ENCODE results near the gene HEPHL1.

HEPHL1 gene

DNA sequence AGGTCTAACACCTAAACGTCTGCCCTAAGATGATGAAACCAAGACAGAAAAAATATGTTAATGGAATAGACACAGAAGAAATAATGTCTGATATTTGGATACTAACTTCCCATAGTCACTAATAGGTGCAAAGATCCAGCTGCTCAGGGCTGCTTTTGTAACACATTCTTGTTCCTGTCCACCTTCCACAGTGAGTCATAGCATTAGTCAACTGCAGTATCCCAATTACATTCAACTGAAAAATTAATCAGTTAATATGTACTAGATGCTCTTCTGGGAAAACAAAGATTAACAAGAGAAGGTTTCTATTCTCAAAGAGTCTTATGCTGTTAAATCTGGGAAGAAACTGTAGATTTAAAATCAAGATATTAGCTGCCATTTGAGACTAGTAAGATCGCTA, 47.6 kb downstream of the HEPHL1 start:
- H3K9me3 ChIP-seq (ENCODE audit: insufficient read depth, low read length, severe bottlenecking): no peaks in the 10 kb centered on the region
- DNase-seq (no peak), ATAC-seq (ENCODE audit: insufficient read depth, low read depth) (no peak)
- no peak overlapping the region for H3K4me2 ChIP-seq (ENCODE audit: insufficient read depth, low read length)
- H3K4me1 ChIP-seq (ENCODE audit: insufficient read depth, low read length): no peaks in the 10 kb centered on the region
- H3K4me3 ChIP-seq (ENCODE audit: low read depth in 1 of 2, low read length in 2 of 2): no peak overlapping the region
- H2AFZ ChIP-seq (ENCODE audit: low read depth, low read length): no peak overlapping the region
- H3K27ac ChIP-seq (ENCODE audit: low read length): no peak overlapping the region
- TF ChIP-seq CTCF (IDR thresholded peaks at IDR 0.05; ENCODE audit: borderline replicate concordance, extremely low read depth, low read length, poor library complexity, severe bottlenecking) (no peak), EZH2 (IDR thresholded peaks at IDR 0.05; ENCODE audit: borderline replicate concordance, low read depth, low read length, severe bottlenecking) (no peak)
- no peaks in the 10 kb centered on the region for H4K20me1 ChIP-seq (ENCODE audit: insufficient read depth, low read length)
- H3K79me2 ChIP-seq (ENCODE audit: insufficient read depth, low read length): no peaks in the 10 kb centered on the region
- no peaks in the 10 kb centered on the region for H3K27me3 ChIP-seq (ENCODE audit: insufficient read depth, low read length, poor library complexity)
- H3K36me3 ChIP-seq (ENCODE audit: insufficient read depth, low read length): no peaks in the 10 kb centered on the region
- H3K9ac ChIP-seq (ENCODE audit: low read depth, low read length): no peak overlapping the region

DNA sequence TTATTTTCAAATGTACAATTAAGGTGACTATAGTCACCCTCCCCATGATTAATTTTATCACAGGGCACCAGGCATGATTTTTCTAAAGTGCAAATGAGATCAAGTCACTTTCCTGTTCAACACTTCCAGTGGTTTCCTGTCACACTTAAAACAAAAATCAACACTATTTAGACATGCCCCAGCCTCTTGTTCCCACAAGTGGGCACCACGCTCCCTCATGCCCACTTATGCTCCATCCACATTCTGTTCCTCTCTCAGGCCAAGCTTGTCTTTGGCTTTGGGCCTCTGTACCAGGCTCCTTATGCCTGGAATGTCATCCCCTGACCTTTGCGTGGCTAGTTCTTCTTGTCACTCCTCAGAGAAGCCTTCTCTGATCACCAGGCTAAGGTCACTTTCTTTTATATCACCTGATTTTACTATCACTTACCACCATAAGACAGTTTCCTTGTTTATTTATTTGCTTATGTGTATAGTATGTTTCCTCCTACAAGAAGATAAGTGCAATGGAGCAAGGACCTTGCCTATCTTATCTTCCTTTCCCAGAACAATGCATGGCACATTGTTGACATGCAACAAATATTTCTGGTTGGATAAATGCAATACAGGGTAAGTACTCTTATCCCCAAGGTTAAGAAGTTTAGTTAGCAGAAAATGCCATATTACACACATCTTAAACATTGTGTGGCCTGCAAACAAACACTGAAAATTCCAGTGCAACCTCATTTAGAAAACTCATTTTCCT, 56.6 kb downstream of the HEPHL1 start:
- Histone ChIP-seq H3K27me3 (ENCODE audit: insufficient read depth, low read length, poor library complexity) (peaks cover 2% of the 10 kb centered on the region), H3K27ac (ENCODE audit: low read length) (no peak overlapping the region), H3K4me3 (ENCODE audit: low read depth in 1 of 2, low read length in 2 of 2) (no peak overlapping the region), H3K9me3 (ENCODE audit: insufficient read depth, low read length, severe bottlenecking) (no peaks in the 10 kb centered on the region), H4K20me1 (ENCODE audit: insufficient read depth, low read length) (no peaks in the 10 kb centered on the region), H3K4me1 (ENCODE audit: insufficient read depth, low read length) (no peaks in the 10 kb centered on the region), H3K79me2 (ENCODE audit: insufficient read depth, low read length) (no peaks in the 10 kb centered on the region), H3K9ac (ENCODE audit: low read depth, low read length) (no peak overlapping the region), H2AFZ (ENCODE audit: low read depth, low read length) (no peak overlapping the region), H3K4me2 (ENCODE audit: insufficient read depth, low read length) (no peak overlapping the region), H3K36me3 (ENCODE audit: insufficient read depth, low read length) (no peaks in the 10 kb centered on the region)
- DNase-seq (no peak), ATAC-seq (ENCODE audit: insufficient read depth, low read depth) (no peak)
- no peak for TF ChIP-seq CTCF (IDR thresholded peaks at IDR 0.05; ENCODE audit: borderline replicate concordance, extremely low read depth, low read length, poor library complexity, severe bottlenecking)
- no peak for TF ChIP-seq EZH2 (IDR thresholded peaks at IDR 0.05; ENCODE audit: borderline replicate concordance, low read depth, low read length, severe bottlenecking)

GRCh38 chr11:94084164-94084563, 63.0 kb downstream of the HEPHL1 start:
- H2AFZ ChIP-seq (ENCODE audit: low read depth, low read length): no peak overlapping the region
- H3K4me1 ChIP-seq (ENCODE audit: insufficient read depth, low read length): no peaks in the 10 kb centered on the region
- no peak overlapping the region for H3K4me2 ChIP-seq (ENCODE audit: insufficient read depth, low read length)
- H3K4me3 ChIP-seq (ENCODE audit: low read depth in 1 of 2, low read length in 2 of 2): no peak overlapping the region
- ATAC-seq (ENCODE audit: insufficient read depth, low read depth) (no peak), DNase-seq (no peak)
- TF ChIP-seq CTCF (IDR thresholded peaks at IDR 0.05; ENCODE audit: borderline replicate concordance, extremely low read depth, low read length, poor library complexity, severe bottlenecking) (no peak), EZH2 (IDR thresholded peaks at IDR 0.05; ENCODE audit: borderline replicate concordance, low read depth, low read length, severe bottlenecking) (no peak)
- no peak overlapping the region for H3K9ac ChIP-seq (ENCODE audit: low read depth, low read length)
- H4K20me1 ChIP-seq (ENCODE audit: insufficient read depth, low read length): no peaks in the 10 kb centered on the region
- peaks cover 5% of the 10 kb centered on the region for H3K27me3 ChIP-seq (ENCODE audit: insufficient read depth, low read length, poor library complexity)
- no peaks in the 10 kb centered on the region for H3K36me3 ChIP-seq (ENCODE audit: insufficient read depth, low read length)
- no peaks in the 10 kb centered on the region for H3K9me3 ChIP-seq (ENCODE audit: insufficient read depth, low read length, severe bottlenecking)
- no peak overlapping the region for H3K27ac ChIP-seq (ENCODE audit: low read length)
- H3K79me2 ChIP-seq (ENCODE audit: insufficient read depth, low read length): no peaks in the 10 kb centered on the region
